Body of pancreas (tissue), 4 donors: ENCODE results near the gene C9orf152.

ENCODE experiments used
- CTCF ChIP-seq, 7 experiments: fragments of 450-650 bp in 4 of 7; fragments of 200-600 bp in 3 of 7; sonication (generic) in 3 of 7; IDR thresholded peaks; one replicate each; pipeline ENCODE4 v1.5.1; 2016 to 2019; ENCODE audit warnings: antibody characterized with exemption in 7 of 7
- POLR2A ChIP-seq, 3 donors: fragments of 450-650 bp; IDR thresholded peaks; one replicate each; pipeline ENCODE4 v1.6.1; 2016; ENCODE audit warnings: antibody characterized with exemption in 3 of 3, mild to moderate bottlenecking in 2 of 3

GRCh38 chr9:110199643-110200042, 8.3 kb downstream of the C9orf152 start:
- peak in 2 of 3 donors; percentile 20 to 25 for TF ChIP-seq POLR2A (IDR thresholded peaks at IDR 0.05)
- no peak for TF ChIP-seq CTCF (IDR thresholded peaks at IDR 0.05)
